OCI-LY1 (cell line): ENCODE data around the gene PTPN13.

ENCODE experiments used
- EZH2 ChIP-seq: fragments of 200-600 bp; sonication (generic), shearing (Covaris generic); IDR thresholded peaks from 2 replicates; pipeline ENCODE4 v1.8.0; 2017; ENCODE audit warnings: borderline replicate concordance, mixed run types, mild to moderate bottlenecking, antibody characterized with exemption, low read length, moderate library complexity, mixed read lengths
- TF ChIP-seq, protein P1 (sequence below): fragments of 200-600 bp; sonication (generic), shearing (Covaris generic); IDR thresholded peaks from 2 replicates; pipeline ENCODE4 v1.5.1; 2017; ENCODE audit warnings: mild to moderate bottlenecking, antibody characterized with exemption, low read length, moderate library complexity, mixed read lengths

DNA sequence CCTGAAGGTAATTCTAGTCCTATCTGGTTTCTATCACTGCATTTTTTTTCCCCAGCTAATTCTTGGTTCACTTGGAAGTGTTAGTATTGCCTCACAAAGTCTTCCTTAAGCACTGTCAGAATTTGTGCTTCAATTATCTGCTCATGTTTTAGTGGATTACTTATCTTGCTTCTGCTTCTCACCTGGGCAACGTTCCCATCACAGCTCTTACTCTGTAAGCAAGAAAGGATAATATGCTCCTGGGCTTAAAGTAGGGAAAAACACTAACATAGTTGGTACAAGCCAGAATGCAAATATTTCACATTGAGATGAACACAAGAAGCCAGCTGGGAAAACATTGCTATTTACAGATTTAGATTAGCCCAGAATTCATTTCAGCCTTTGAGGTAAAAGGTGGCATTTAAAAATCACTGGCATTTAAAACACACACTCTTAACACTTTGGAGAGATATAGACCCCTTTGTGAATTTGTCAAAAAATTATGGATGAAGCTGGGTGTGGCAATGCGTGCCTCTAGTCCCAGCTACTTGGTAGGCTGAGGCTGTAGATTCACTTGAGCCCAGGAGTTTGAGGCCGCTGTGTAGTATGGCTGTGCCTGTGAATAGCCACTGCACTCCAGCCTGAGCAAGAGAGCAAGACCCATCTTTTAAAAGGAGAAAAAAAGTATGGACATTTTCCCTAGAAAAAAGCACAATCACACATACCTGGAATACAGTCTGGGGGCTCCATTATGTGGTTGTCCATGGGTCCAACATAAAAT is 6.6 kb upstream of the PTPN13 start:
- TF ChIP-seq, protein P1, sequence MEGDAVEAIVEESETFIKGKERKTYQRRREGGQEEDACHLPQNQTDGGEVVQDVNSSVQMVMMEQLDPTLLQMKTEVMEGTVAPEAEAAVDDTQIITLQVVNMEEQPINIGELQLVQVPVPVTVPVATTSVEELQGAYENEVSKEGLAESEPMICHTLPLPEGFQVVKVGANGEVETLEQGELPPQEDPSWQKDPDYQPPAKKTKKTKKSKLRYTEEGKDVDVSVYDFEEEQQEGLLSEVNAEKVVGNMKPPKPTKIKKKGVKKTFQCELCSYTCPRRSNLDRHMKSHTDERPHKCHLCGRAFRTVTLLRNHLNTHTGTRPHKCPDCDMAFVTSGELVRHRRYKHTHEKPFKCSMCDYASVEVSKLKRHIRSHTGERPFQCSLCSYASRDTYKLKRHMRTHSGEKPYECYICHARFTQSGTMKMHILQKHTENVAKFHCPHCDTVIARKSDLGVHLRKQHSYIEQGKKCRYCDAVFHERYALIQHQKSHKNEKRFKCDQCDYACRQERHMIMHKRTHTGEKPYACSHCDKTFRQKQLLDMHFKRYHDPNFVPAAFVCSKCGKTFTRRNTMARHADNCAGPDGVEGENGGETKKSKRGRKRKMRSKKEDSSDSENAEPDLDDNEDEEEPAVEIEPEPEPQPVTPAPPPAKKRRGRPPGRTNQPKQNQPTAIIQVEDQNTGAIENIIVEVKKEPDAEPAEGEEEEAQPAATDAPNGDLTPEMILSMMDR, result no peak
- TF ChIP-seq EZH2, result no peak
